Mesendoderm (in vitro differentiated cells): ENCODE results near the gene HNRNPDL. TPM values are rescaled to one million over a fixed set of nuclear protein-coding genes. Genes with fewer than 3 reads are reported as not detected.

Experiments
- DNase-seq: peaks from one replicate; pipeline ENCODE4 v3.0.0; 2013
- H2AK5ac ChIP-seq: 2 replicates; pipeline ENCODE4 v1.6.1; 2013; ENCODE audit warnings: low read length, inconsistent platforms
- H2BK120ac ChIP-seq: 2 replicates; pipeline ENCODE4 v1.6.1; 2013; ENCODE audit warnings: low read depth, mild to moderate bottlenecking, low read length, moderate library complexity, mixed read lengths
- H2BK15ac ChIP-seq: replicated peaks from 2 replicates; pipeline ENCODE4 v1.6.1; 2013; ENCODE audit warnings: low read depth, mild to moderate bottlenecking, moderate library complexity
- H2BK5ac ChIP-seq: 2 replicates; pipeline ENCODE4 v1.6.1; 2013; ENCODE audit warnings: low read length, inconsistent platforms
- H3K18ac ChIP-seq: 2 replicates; pipeline ENCODE4 v1.6.1; 2013; ENCODE audit warnings: mild to moderate bottlenecking, low read length, mixed read lengths
- H3K23ac ChIP-seq: one replicate; pipeline ENCODE4 v1.6.1; 2013; ENCODE audit warnings: low read length
- H3K27ac ChIP-seq: 2 replicates; pipeline ENCODE4 v1.5.1; 2013; ENCODE audit warnings: low read depth, mild to moderate bottlenecking, inconsistent platforms, low read length, moderate library complexity
- H3K27me3 ChIP-seq: 2 replicates; pipeline ENCODE4 v1.6.1; 2013; ENCODE audit warnings: low read length, control low read depth, mild to moderate bottlenecking, inconsistent platforms; ENCODE audit not compliant: insufficient read depth, poor library complexity
- H3K36me3 ChIP-seq: 2 replicates; pipeline ENCODE4 v1.6.1; 2013; ENCODE audit warnings: low read length, inconsistent platforms; ENCODE audit not compliant: control insufficient read depth, insufficient read depth
- H3K4ac ChIP-seq: one replicate; pipeline ENCODE4 v1.6.1; 2013; ENCODE audit warnings: low read depth, mild to moderate bottlenecking, low read length, moderate library complexity
- H3K4me1 ChIP-seq: 2 replicates; pipeline ENCODE4 v1.6.1; 2013; ENCODE audit warnings: low read depth, low read length, inconsistent platforms; ENCODE audit not compliant: control insufficient read depth
- H3K4me2 ChIP-seq: 2 replicates; pipeline ENCODE4 v1.6.1; 2013; ENCODE audit warnings: low read length
- H3K4me3 ChIP-seq: 2 replicates; pipeline ENCODE4 v1.5.1; 2013; ENCODE audit warnings: mild to moderate bottlenecking, low read length
- H3K56ac ChIP-seq: one replicate; pipeline ENCODE4 v1.6.1; 2013; ENCODE audit warnings: low read length
- H3K79me1 ChIP-seq: 2 replicates; pipeline ENCODE4 v1.6.1; 2013; ENCODE audit warnings: low read length, inconsistent platforms
- H3K79me2 ChIP-seq: 2 replicates; pipeline ENCODE4 v1.6.1; 2013; ENCODE audit warnings: mild to moderate bottlenecking, low read length; ENCODE audit not compliant: control insufficient read depth, insufficient read depth
- H3K9ac ChIP-seq: 2 replicates; pipeline ENCODE4 v1.6.1; 2013; ENCODE audit warnings: low read length, inconsistent platforms
- H4K5ac ChIP-seq: one replicate; pipeline ENCODE4 v1.6.1; 2013; ENCODE audit warnings: low read length
- H4K8ac ChIP-seq: one replicate; pipeline ENCODE4 v1.6.1; 2013; ENCODE audit warnings: low read depth, mild to moderate bottlenecking, control low read depth, low read length, moderate library complexity
- WGBS: extraction: QIAGEN DNeasy Blood & Tissue Kit; methylation state at CpG from one replicate; pipeline ENCODE4 v1.1.7; 2013; ENCODE audit warnings: low lambda C conversion rate, missing lambda C conversion rate; ENCODE audit not compliant: insufficient coverage; ENCODE audit errors: extremely low coverage; 5-methylcytosine and 5-hydroxymethylcytosine counted together
- small RNA-seq: library from polyadenylated mRNA; stranded (forward); fragments of <200 nt; extraction: miRNeasy Mini kit (QIAGEN cat#:217004); gene quantifications from one replicate; pipeline ENCODE3, GENCODE V24; 2013; ENCODE audit not compliant: insufficient read depth

Gene HNRNPDL

GRCh38 chr4:82373816-82374625 lies 56.2 kb downstream of the HNRNPDL start, which contains the start of gene HNRNPD:
Gene HNRNPD, minus strand, starts transcription at chr4:82373991. Its CDS starts 313 bp downstream, at chr4:82373678.
- peak within 1 kb of the TSS; percentile 100 for H3K56ac ChIP-seq
- peak within 1 kb of the TSS; percentile 95 for H3K4me3 ChIP-seq
- H3K27me3 ChIP-seq = no peaks in the 10 kb centered on the region
- H3K4me2 ChIP-seq = peak within 1 kb of the TSS; percentile 92
- H3K79me2 ChIP-seq = peaks cover 64% of the 10 kb centered on the region
- H3K18ac ChIP-seq = peak within 1 kb of the TSS; percentile 82
- H3K36me3 ChIP-seq = no peaks in the 10 kb centered on the region
- H2BK120ac ChIP-seq = peak within 1 kb of the TSS; percentile 61
- peak within 1 kb of the TSS; percentile 30 for H4K8ac ChIP-seq
- peak; percentile 100 for DNase-seq
- peaks cover 4% of the 10 kb centered on the region for H3K79me1 ChIP-seq
- peak within 1 kb of the TSS; percentile 12 for H4K5ac ChIP-seq
- peak within 1 kb of the TSS; percentile 99 for H3K23ac ChIP-seq
- WGBS = no CpG with 5 or more reads among the region's 83 CpGs
- no peak within 1 kb of the TSS for H2BK15ac ChIP-seq
- H3K27ac ChIP-seq = peak within 1 kb of the TSS; percentile 97
- peak within 1 kb of the TSS; percentile 93 for H2BK5ac ChIP-seq
- H2AK5ac ChIP-seq = peak within 1 kb of the TSS; percentile 64
- H3K9ac ChIP-seq = peak within 1 kb of the TSS; percentile 99
- H3K4ac ChIP-seq = peak within 1 kb of the TSS; percentile 98
- H3K4me1 ChIP-seq = peaks cover 4% of the 10 kb centered on the region

DNA sequence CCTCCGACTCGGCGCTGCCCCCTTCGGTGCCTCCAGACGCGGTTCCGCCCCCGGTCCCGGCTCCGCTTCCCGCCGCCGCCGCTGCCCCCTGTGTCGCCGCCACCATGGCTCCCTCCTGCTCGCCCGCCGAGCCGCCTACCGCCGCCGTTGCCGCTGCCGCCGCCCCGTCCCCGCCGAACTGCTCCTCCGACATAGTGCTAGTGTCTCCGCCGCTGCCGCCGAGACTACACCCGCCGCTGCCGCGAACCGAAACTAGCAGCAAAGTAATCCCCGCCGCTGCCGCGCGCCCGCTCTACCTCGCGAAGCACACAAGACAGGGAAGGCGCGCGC lies 56.8 kb downstream of the HNRNPDL start:
- no CpG with 5 or more reads among the region's 50 CpGs for WGBS

More for the DNA sequence above, 56.8 kb downstream of the HNRNPDL start:
- no peak for DNase-seq
- peak overlapping the region; percentile 82 for H3K18ac ChIP-seq
- peak overlapping the region; percentile 93 for H2BK5ac ChIP-seq
- peak overlapping the region; percentile 99 for H3K23ac ChIP-seq
- H3K4me3 ChIP-seq = peak overlapping the region; percentile 95
- H3K27ac ChIP-seq = peak overlapping the region; percentile 89
- H3K79me1 ChIP-seq = peaks cover 4% of the 10 kb centered on the region
- H3K9ac ChIP-seq = peak overlapping the region; percentile 99
- H3K4ac ChIP-seq = peak overlapping the region; percentile 88
- H3K36me3 ChIP-seq = no peaks in the 10 kb centered on the region
- H3K27me3 ChIP-seq = no peaks in the 10 kb centered on the region
- peak overlapping the region; percentile 61 for H2BK120ac ChIP-seq
- no peak overlapping the region for H2AK5ac ChIP-seq
- H3K56ac ChIP-seq = peak overlapping the region; percentile 100
- H3K79me2 ChIP-seq = peaks cover 70% of the 10 kb centered on the region
- peak overlapping the region; percentile 22 for H3K4me2 ChIP-seq
- no peak overlapping the region for H4K5ac ChIP-seq
- H3K4me1 ChIP-seq = peaks cover 4% of the 10 kb centered on the region
- no peak overlapping the region for H2BK15ac ChIP-seq
- peak overlapping the region; percentile 30 for H4K8ac ChIP-seq

Small RNAs within 50 kb of the gene (small RNA-seq; reads per million reads assigned to genes)
- gene RF00150 = not detected
